Tibial nerve (tissue), 4 donors: Measurements from ENCODE around the gene TGIF1. TPM values are rescaled to one million over a fixed set of nuclear protein-coding genes. Genes with fewer than 3 reads are reported as not detected.

Experiments used
- DNase-seq, 2 donors: peaks; one replicate each; pipeline ENCODE4 v3.0.0-alpha.2; 2019; ENCODE audit warnings: low spot score in 2 of 2
- H3K27ac ChIP-seq, 4 donors: fragments of 200-600 bp; sonication (generic) in 3 of 4; one replicate each; pipeline ENCODE4 v1.5.1; 2017 to 2019; ENCODE audit warnings: mild to moderate bottlenecking in 1 of 4
- H3K27me3 ChIP-seq, 2 donors: fragments of 200-600 bp; sonication (generic) in 1 of 2; one replicate each; pipeline versions ENCODE4 v1.5.1 to v1.6.0; 2017 to 2019
- H3K36me3 ChIP-seq, 3 donors: fragments of 200-600 bp; sonication (generic); one replicate each; pipeline ENCODE4 v1.5.1; 2018 to 2019
- H3K4me1 ChIP-seq, 4 donors: fragments of 200-600 bp; sonication (generic) in 3 of 4; one replicate each; pipeline ENCODE4 v1.5.1; 2017 to 2019
- H3K4me3 ChIP-seq, 4 donors: fragments of 200-600 bp; sonication (generic) in 3 of 4; one replicate each; pipeline ENCODE4 v1.5.1; 2017 to 2019; ENCODE audit warnings: mild to moderate bottlenecking in 1 of 4, moderate library complexity in 1 of 4
- H3K9me3 ChIP-seq, 4 donors: fragments of 200-600 bp; sonication (generic) in 3 of 4; one replicate each; pipeline ENCODE4 v1.5.1; 2017 to 2019
- EP300 ChIP-seq, 2 donors: sonication (generic); formaldehyde crosslinking; IDR thresholded peaks; one replicate each; pipeline ENCODE4 v1.6.1; 2017; ENCODE audit warnings: antibody characterized with exemption in 2 of 2, mild to moderate bottlenecking in 1 of 2
- POLR2A ChIP-seq, 2 donors: fragments of 450-650 bp; IDR thresholded peaks; one replicate each; pipeline ENCODE4 v1.6.1; 2017; ENCODE audit warnings: antibody characterized with exemption in 2 of 2, mild to moderate bottlenecking in 2 of 2, moderate library complexity in 2 of 2
- WGBS, 2 donors: methylation state at CpG; one replicate each; pipeline ENCODE4 v1.1.5; 2018; 5-methylcytosine and 5-hydroxymethylcytosine counted together
- total RNA-seq, 4 donors: library from RNA; depleted of rRNA; stranded (reverse); fragments of >200 nt; gene quantifications; one replicate each; pipeline ENCODE4 v1.1.0, GENCODE V29; 2016
- TF ChIP-seq, protein P1 (sequence below), 5 experiments: fragments of 200-600 bp in 3 of 5; fragments of 450-650 bp in 2 of 5; sonication (generic) in 3 of 5; IDR thresholded peaks; one replicate each; pipeline ENCODE4 v1.5.1; 2016 to 2019; ENCODE audit warnings: antibody characterized with exemption in 5 of 5, mild to moderate bottlenecking in 3 of 5, moderate library complexity in 2 of 5

Gene TGIF1
- total RNA-seq, 4 donors from 2014 or later: 59.2 to 86.1 (median 70.1) TPM

DNA sequence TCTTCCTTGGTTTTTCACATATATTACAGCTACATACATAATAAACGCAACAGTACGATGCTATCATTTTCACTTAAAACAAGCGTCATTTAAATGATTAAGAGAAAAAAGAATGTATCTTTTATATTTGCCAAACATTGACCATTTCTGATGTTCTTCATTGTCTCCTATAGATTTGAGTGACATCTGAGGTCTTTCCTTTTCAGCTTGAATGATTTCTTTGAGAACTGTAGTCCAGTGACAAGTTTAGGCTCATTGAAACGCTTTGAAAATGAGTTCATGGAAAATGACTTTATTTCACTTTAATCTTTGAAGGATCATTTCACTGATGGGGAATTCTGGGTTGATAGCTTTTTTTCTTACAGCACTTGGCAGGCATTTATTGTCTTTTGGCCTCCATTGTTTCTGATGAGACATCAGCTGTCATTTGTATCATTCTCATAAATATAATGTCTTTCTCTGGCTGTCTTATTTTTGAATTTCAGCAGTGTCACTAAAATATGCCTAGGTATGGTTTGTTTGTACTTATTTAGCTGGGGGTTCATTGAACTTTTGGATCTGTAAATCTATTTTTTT is 10.9 kb downstream of the TGIF1 start:
- TF ChIP-seq POLR2A (IDR thresholded peaks at IDR 0.05): no peak
- TF ChIP-seq, protein P1, sequence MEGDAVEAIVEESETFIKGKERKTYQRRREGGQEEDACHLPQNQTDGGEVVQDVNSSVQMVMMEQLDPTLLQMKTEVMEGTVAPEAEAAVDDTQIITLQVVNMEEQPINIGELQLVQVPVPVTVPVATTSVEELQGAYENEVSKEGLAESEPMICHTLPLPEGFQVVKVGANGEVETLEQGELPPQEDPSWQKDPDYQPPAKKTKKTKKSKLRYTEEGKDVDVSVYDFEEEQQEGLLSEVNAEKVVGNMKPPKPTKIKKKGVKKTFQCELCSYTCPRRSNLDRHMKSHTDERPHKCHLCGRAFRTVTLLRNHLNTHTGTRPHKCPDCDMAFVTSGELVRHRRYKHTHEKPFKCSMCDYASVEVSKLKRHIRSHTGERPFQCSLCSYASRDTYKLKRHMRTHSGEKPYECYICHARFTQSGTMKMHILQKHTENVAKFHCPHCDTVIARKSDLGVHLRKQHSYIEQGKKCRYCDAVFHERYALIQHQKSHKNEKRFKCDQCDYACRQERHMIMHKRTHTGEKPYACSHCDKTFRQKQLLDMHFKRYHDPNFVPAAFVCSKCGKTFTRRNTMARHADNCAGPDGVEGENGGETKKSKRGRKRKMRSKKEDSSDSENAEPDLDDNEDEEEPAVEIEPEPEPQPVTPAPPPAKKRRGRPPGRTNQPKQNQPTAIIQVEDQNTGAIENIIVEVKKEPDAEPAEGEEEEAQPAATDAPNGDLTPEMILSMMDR (IDR thresholded peaks at IDR 0.05): no peak
- no peak for TF ChIP-seq EP300 (IDR thresholded peaks at IDR 0.05)
- DNase-seq: no peak
- WGBS, 2 donors: 86 to 89% methylated on average over 4 of the region's 4 CpGs
- Histone ChIP-seq H3K4me3 (no peak overlapping the region), H3K36me3 (peaks cover 0 to 66% (median 0%) of the 10 kb centered on the region in 3 donors), H3K9me3 (peaks cover 0 to 15% (median 5%) of the 10 kb centered on the region in 4 donors), H3K27me3 (no peaks in the 10 kb centered on the region), H3K27ac (no peak overlapping the region), H3K4me1 (peaks cover 0 to 47% (median 16%) of the 10 kb centered on the region in 4 donors)

DNA sequence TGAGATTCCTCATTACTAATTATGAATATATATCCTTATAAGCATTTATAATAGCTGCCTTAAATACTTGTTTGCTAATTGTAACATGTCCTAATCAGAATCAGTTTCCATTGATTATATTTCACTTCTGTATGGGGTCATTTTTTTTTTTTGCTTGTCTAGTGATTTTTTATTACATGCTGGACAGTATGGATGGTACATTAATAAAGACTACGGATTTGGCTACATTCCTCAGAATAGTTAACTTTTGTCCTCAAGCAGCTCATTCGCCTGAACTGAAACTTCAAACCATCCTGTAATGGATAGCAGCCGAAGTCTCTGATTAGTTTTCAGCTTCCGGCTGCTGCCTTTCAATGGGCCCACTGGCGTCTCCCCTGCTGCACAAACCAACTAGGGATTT is 11.7 kb downstream of the TGIF1 start:
- Histone ChIP-seq H3K27ac (no peak overlapping the region), H3K4me1 (peaks cover 0 to 42% (median 14%) of the 10 kb centered on the region in 4 donors), H3K4me3 (no peak overlapping the region), H3K9me3 (peaks cover 0 to 15% (median 5%) of the 10 kb centered on the region in 4 donors), H3K27me3 (no peaks in the 10 kb centered on the region), H3K36me3 (peaks cover 0 to 59% (median 0%) of the 10 kb centered on the region in 3 donors)
- 93% methylated on average over 5 of the region's 5 CpGs for WGBS, 2 donors
- no peak for TF ChIP-seq POLR2A (IDR thresholded peaks at IDR 0.05)
- no peak for TF ChIP-seq EP300 (IDR thresholded peaks at IDR 0.05)
- TF ChIP-seq, protein P1 (IDR thresholded peaks at IDR 0.05): no peak
- no peak for DNase-seq

DNA sequence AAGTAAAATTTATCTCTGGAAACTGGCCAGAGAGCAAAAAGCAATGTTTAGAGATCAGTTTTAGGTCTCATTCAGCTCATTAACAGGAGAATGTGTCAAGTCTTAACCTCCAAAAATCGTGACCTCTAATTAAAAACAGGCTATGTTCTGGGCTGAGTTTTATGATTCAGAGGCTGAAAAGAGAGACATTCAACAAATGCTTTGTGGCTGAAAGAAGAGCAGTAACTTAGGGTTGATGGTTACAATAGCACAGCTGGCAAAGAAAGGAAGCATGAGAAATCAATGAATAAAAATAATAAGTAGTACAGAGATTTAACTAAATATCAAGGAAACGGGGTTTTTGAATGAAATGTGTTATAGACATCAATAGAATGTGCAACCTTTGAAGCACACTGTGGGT is 13.1 kb downstream of the TGIF1 start:
- no peak for DNase-seq
- 15 to 21% methylated on average over 2 of the region's 2 CpGs for WGBS, 2 donors
- TF ChIP-seq POLR2A (IDR thresholded peaks at IDR 0.05) (no peak), EP300 (IDR thresholded peaks at IDR 0.05) (no peak)
- TF ChIP-seq, protein P1 (IDR thresholded peaks at IDR 0.05): no peak
- no peaks in the 10 kb centered on the region for H3K27me3 ChIP-seq
- H3K4me1 ChIP-seq: peaks cover 0 to 30% (median 14%) of the 10 kb centered on the region in 4 donors
- H3K9me3 ChIP-seq: peaks cover 0 to 15% (median 5%) of the 10 kb centered on the region in 4 donors
- H3K36me3 ChIP-seq: peaks cover 0 to 46% (median 0%) of the 10 kb centered on the region in 3 donors
- H3K4me3 ChIP-seq: no peak overlapping the region
- H3K27ac ChIP-seq: no peak overlapping the region

GRCh38 chr18:3466045-3466444 is 16.1 kb downstream of the TGIF1 start:
- H3K27me3 ChIP-seq: no peaks in the 10 kb centered on the region
- no peak for TF ChIP-seq EP300 (IDR thresholded peaks at IDR 0.05)
- TF ChIP-seq, protein P1 (IDR thresholded peaks at IDR 0.05): no peak
- TF ChIP-seq POLR2A (IDR thresholded peaks at IDR 0.05): no peak
- WGBS, 2 donors: 68 to 71% methylated on average over 5 of the region's 5 CpGs
- no peak overlapping the region for H3K4me3 ChIP-seq
- H3K27ac ChIP-seq: no peak overlapping the region
- H3K36me3 ChIP-seq: peaks cover 0 to 16% (median 0%) of the 10 kb centered on the region in 3 donors
- DNase-seq: no peak
- peaks cover 0 to 10% (median 3%) of the 10 kb centered on the region in 4 donors for H3K9me3 ChIP-seq
- H3K4me1 ChIP-seq: peaks cover 0 to 11% (median 0%) of the 10 kb centered on the region in 4 donors

- 46 to 56% methylated on average over 2 of the region's 2 CpGs for WGBS, 2 donors
These were observed 16.9 kb downstream of the TGIF1 start for GRCh38 chr18:3466872-3467271.

More at GRCh38 chr18:3466872-3467271, 16.9 kb downstream of the TGIF1 start:
- H3K36me3 ChIP-seq: peaks cover 0 to 7% (median 0%) of the 10 kb centered on the region in 3 donors
- peaks cover 0 to 3% (median 0%) of the 10 kb centered on the region in 4 donors for H3K9me3 ChIP-seq
- no peak overlapping the region for H3K4me3 ChIP-seq
- no peak overlapping the region for H3K27ac ChIP-seq
- H3K27me3 ChIP-seq: no peaks in the 10 kb centered on the region
- TF ChIP-seq POLR2A (IDR thresholded peaks at IDR 0.05) (no peak), EP300 (IDR thresholded peaks at IDR 0.05) (no peak)
- TF ChIP-seq, protein P1 (IDR thresholded peaks at IDR 0.05): no peak
- no peak for DNase-seq
- peaks cover 0 to 11% (median 0%) of the 10 kb centered on the region in 4 donors for H3K4me1 ChIP-seq
